HG03460 (cell line): ENCODE measurements around the gene C19orf67.
"Not testable (repeated sequence)": the region's sequence is repeated elsewhere in the genome, so short reads cannot be mapped to it uniquely, and the experiment has no call there.

Experiments
- ATAC-seq: cut with Tn5 transposase; IDR thresholded peaks from one replicate; pipeline ENCODE4 v1.9.1; 2021; ENCODE audit not compliant: unreplicated experiment

C19orf67 gene

GRCh38 chr19:14058182-14059092, 27.1 kb downstream of the C19orf67 start:
- ATAC-seq = no peak

- ATAC-seq = no peak
Measured at GRCh38 chr19:14056741-14057356, 28.7 kb downstream of the C19orf67 start.

- no peak for ATAC-seq
Measured at GRCh38 chr19:14056069-14056666, 29.4 kb downstream of the C19orf67 start.

DNA sequence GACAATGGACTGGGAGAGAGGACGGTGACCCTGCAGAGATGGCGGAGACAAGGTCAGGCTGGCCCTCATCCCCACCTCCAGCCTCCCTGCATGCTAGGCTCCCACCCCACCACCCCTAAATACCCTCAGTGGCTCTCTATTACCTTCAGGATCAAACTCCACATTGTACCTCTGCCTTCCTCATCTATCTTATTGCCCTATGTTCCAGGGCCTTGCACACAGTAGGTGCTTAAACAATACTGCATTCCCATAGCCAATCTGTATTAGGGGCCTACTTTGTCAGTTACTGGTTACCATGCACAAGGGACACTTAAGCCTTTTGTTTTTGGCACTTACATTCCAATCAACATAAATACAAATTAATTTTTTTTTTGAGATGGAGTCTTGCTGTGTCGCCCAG, 30.2 kb downstream of the C19orf67 start:
- no peak for ATAC-seq

DNA sequence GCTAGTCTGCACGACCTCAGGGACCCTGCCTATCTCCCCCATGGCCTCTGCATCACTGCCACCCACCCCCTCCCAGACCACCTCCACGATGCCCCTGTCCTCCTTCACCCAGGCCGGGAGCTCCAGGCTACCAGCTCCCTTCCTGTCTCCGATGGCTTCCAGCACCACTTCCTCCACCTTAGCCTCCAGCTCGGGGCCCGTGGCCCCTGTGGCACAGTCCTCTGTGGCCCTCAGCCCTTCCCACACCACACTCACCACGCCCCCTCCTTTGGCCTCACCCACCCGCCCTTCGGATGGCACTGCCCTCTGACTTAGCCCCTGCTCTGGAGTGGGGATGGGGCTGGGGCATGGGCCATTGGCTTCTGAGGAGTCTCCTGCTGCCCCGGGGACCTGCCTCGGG, 30.9 kb downstream of the C19orf67 start:
- no peak for ATAC-seq

DNA sequence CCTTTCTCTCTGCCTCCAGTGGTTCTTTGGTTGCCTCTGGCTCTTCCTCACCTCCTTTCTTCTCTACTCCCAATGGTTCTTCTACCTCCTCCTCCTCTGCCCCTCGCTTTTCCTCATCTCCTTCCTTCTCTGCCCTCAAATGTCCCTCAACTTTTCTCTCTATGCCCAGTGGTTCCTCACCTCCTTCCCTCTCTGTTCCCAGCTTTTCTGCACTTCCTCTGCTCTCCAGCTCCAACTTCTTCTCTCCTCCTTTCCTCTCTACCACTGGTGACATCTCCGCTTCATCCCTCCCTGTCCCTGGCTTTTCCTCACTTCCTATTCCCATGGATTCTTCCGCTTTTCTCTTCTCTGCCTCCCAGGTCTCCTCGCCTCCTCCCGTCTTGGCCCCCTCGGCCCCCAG, 31.5 kb downstream of the C19orf67 start:
- ATAC-seq = no peak

DNA sequence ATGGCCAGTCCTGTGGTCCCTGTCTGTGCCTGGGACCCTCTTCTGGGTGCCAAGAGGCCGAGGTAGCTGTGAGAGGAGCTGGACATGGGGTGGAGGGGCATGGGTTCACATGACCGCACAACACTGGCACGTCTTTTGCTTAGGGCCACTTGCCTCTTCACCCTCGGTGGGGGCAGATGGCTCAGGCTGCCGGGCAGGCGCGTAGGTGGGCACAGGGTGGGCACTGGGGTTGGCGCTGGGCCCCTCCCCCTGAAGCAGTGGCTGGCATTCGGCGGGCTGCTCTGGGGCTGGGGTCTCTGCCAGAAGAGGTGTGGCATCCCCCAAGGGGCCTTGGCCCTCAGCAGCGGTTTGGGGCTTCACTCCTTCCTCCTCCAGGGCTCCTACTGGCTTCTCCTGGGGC, 32.1 kb downstream of the C19orf67 start:
- ATAC-seq = no peak

- no peak for ATAC-seq
Measured at GRCh38 chr19:14053032-14053431, 32.6 kb downstream of the C19orf67 start.

GRCh38 chr19:14052470-14052869, 33.1 kb downstream of the C19orf67 start:
- no peak for ATAC-seq

DNA sequence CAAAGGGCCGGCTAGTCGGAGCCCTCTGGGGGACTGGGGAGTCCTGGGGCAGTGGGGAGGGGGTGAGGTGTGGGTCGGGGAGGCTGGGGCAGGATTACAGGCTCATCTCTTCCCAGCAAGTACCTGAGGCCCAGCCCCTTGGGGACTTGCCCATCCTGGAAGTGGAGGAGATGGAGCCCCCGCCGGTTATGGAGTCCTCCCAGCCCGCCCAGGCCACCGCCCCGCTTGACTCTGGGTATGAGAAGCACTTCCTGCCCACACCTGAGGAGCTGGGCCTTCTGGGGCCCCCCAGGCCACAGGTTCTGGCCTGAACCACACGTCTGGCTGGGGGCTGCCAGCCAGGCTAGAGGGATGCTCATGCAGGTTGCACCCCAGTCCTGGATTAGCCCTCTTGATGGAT, 33.6 kb downstream of the C19orf67 start:
- no peak for ATAC-seq

GRCh38 chr19:14050961-14051360, 34.6 kb downstream of the C19orf67 start:
- ATAC-seq = not testable (repeated sequence)

GRCh38 chr19:14050512-14050911, 35.1 kb downstream of the C19orf67 start:
- ATAC-seq = no peak

GRCh38 chr19:14048443-14049153, 37.0 kb downstream of the C19orf67 start:
- ATAC-seq = no peak

DNA sequence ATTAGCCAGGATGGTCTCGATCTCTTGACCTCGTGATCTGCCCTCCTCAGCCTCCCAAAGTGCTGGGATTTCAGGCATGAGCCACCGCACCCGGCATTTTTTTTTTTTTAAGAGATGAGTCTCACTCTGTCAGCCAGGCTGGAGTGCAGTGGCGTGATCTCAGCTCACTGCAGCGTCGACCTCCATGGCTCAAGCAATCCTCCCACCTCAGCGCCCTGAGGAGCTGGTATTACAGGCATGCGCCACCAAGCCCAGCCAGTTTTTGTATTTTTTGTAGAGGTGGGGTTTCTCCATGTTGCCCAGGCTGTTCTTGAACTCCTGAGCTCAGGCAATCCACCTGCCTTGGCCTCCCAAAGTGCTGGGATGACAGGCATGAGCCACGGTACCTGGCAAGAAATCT, 37.7 kb downstream of the C19orf67 start:
- not testable (repeated sequence) for ATAC-seq

DNA sequence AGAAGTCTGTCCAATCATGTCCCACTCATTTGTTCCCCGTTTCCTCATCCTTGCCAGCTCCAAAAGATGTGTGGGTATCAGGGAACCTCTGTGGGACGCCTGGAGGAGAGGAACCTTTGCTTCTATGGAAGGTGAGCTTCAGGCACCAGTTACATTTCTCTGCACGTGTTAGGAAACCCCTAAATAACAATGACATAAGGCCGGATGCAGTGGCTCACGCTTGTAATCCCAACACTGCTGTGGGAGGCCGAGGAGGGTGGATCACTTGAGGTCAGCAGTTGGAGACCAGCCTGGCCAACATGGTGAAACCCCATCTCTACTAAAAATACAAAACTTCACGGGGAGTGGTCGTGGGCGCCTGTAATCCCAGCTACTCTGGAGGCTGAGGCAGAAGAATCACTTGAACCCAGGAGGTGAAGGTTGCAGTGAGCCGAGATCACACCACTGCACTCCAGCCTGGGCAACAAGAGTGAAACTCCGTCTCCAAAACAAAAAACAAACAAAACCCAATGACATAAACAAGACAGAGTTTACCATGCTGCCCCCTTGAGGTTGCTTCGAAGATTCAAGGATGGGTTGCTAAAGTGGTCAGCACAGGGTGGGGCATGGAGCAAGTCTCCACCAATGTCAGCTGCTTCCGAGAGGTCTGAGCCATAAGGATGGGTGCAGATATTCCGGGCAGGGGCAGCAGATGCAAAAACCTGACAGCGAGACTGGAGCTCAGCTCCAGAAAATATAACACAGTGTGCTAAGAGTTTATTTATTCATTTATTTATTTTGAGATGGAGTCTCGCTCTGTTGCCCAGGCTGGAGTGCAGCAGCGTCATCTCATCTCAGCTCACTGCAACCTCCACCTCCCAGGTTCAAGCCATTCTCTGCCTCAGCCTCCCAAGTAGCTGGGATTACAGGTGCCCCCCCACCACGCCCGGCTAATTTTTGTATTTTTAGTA, 42.6 kb downstream of the C19orf67 start:
- ATAC-seq = not testable (repeated sequence)

- no peak for ATAC-seq
Measured at GRCh38 chr19:14039181-14039580, 46.4 kb downstream of the C19orf67 start.

- no peak for ATAC-seq
Measured at GRCh38 chr19:14035706-14036105, 49.9 kb downstream of the C19orf67 start.

DNA sequence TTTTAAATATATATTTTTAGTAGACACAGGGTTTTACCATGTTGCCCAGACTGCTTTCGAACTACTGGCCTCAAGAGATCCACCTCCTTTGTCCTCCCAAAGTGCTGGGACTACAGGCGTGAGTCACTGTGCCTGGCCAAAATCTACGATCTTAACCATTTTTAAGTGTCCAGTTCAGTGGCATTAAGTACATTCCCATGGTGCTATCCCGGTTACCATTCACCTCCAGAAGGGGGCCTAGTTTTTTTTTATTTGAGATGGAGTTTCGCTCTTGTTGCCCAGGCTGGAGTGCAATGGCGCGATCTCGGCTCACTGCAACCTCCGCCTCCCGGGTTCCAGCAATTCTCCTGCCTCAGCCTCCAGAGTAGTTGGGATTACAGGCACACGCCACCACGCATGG, 50.4 kb downstream of the C19orf67 start:
- ATAC-seq = not testable (repeated sequence)

DNA sequence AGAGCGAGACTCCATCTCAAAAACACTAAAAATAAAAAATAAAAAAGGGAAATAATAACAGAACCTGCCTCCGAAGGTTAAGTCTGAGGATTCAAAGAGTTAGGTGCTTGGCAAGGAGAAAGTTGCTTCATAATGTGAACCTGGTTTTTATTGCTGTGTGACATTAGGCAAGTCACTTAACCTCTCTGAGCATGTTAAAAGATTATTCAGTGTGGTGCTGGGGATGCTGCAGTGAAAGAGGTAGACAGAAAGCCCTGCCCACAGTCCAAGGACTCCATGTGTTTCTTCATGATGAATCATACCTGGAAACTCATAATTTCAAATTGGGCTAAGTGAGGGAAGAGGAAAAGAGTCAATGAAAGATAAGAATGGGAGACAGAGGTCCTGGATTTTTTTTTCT, 51.6 kb downstream of the C19orf67 start:
- no peak for ATAC-seq
